H1 (cell line): ENCODE results near the gene ADCY9. TPM values are rescaled to one million over a fixed set of nuclear protein-coding genes. Genes with fewer than 3 reads are reported as not detected.

Experiments
- CTCF ChIA-PET: fragments of 300-600 bp; sonication (Branson Sonifier 250); formaldehyde crosslinking; loops from one replicate; lab custom pipeline; 2021; ENCODE audit not compliant: partially characterized antibody; lab: Charles Lee
- POLR2A ChIA-PET: fragments of 300-600 bp; sonication (Branson Sonifier 250); formaldehyde crosslinking; loops from one replicate; lab custom pipeline; 2021; ENCODE audit warnings: inconsistent platforms; ENCODE audit not compliant: partially characterized antibody; lab: Charles Lee
- DNase-seq, 2 experiments: peaks; one replicate each; pipeline versions ENCODE4 v3.0.0 to v3.0.0-alpha.2; 2010 to 2022; ENCODE audit warnings: low spot score in 2 of 2, low read depth in 1 of 2, mixed read lengths in 1 of 2
- FAIRE-seq: peaks from 2 replicates; lab custom pipeline; 2011; peaks lifted over from hg19 to GRCh38; lab: Jason Lieb, UNC
- H2AFZ ChIP-seq: 2 replicates; pipeline ENCODE4 v1.8.1; 2012; ENCODE audit warnings: low read length, inconsistent platforms
- H2AK5ac ChIP-seq: 2 replicates; pipeline ENCODE4 v1.6.1; 2013; ENCODE audit warnings: low read depth, low read length
- H2BK120ac ChIP-seq: replicated peaks from 2 replicates; pipeline ENCODE3; 2013; ENCODE audit warnings: low read depth, low read length, inconsistent platforms
- H2BK12ac ChIP-seq: 2 replicates; pipeline ENCODE4 v1.6.1; 2013; ENCODE audit warnings: low read depth, low read length
- H2BK15ac ChIP-seq: 2 replicates; pipeline ENCODE4 v1.6.1; 2013; ENCODE audit warnings: low read length
- H2BK20ac ChIP-seq: 2 replicates; pipeline ENCODE4 v1.6.1; 2013; ENCODE audit warnings: low read length
- H2BK5ac ChIP-seq: 2 replicates; pipeline ENCODE4 v1.6.1; 2013; ENCODE audit warnings: low read depth, low read length
- H3K14ac ChIP-seq: 2 replicates; pipeline ENCODE4 v1.6.1; 2013; ENCODE audit warnings: inconsistent platforms; ENCODE audit not compliant: insufficient read length
- H3K18ac ChIP-seq: 2 replicates; pipeline ENCODE4 v1.6.1; 2013; ENCODE audit warnings: low read length; ENCODE audit errors: extremely low read depth
- H3K23ac ChIP-seq: 2 replicates; pipeline ENCODE4 v1.6.1; 2013; ENCODE audit warnings: inconsistent platforms; ENCODE audit not compliant: insufficient read length
- H3K23me2 ChIP-seq: 2 replicates; pipeline ENCODE4 v1.6.1; 2013; ENCODE audit warnings: low read depth, low read length
- H3K27ac ChIP-seq: 2 replicates; pipeline ENCODE4 v1.6.1; 2011; ENCODE audit warnings: low read depth, low read length, inconsistent platforms
- H3K27me3 ChIP-seq, 4 experiments: replicated peaks in 1 of 4; 1 replicate in 1 of 4; 2 replicates in 3 of 4; pipeline versions ENCODE4 v1.6.1 to v1.8.1; 2011 to 2013; ENCODE audit warnings: low read length in 3 of 4, mild to moderate bottlenecking in 3 of 4, inconsistent platforms in 2 of 4, mixed read lengths in 2 of 4, moderate library complexity in 1 of 4; ENCODE audit not compliant: control insufficient read depth in 3 of 4, insufficient read depth in 3 of 4; ENCODE audit errors: extremely low read depth in 1 of 4
- H3K36me3 ChIP-seq, 4 experiments: 2 replicates each; pipeline versions ENCODE4 v1.6.1 to v1.8.1; 2011 to 2013; ENCODE audit warnings: mild to moderate bottlenecking in 4 of 4, low read length in 3 of 4, moderate library complexity in 2 of 4, control low read depth in 1 of 4, inconsistent platforms in 1 of 4; ENCODE audit not compliant: insufficient read depth in 4 of 4, control insufficient read depth in 2 of 4
- H3K4ac ChIP-seq: replicated peaks from 2 replicates; pipeline ENCODE3; 2013; ENCODE audit warnings: low read length, low read depth, mixed read lengths, inconsistent platforms; ENCODE audit not compliant: insufficient read length
- H3K4me1 ChIP-seq, 4 experiments: replicated peaks in 1 of 4; 1 replicate in 1 of 4; 2 replicates in 3 of 4; pipeline versions ENCODE4 v1.6.1 to v1.8.1; 2011 to 2013; ENCODE audit warnings: low read length in 3 of 4, inconsistent platforms in 2 of 4, mixed read lengths in 1 of 4; ENCODE audit not compliant: insufficient read depth in 4 of 4, control insufficient read depth in 3 of 4
- H3K4me2 ChIP-seq, 2 experiments: 2 replicates each; pipeline versions ENCODE4 v1.6.1 to v1.8.1; 2011 to 2013; ENCODE audit warnings: low read depth in 2 of 2, low read length in 2 of 2, control low read depth in 1 of 2, inconsistent platforms in 1 of 2, mild to moderate bottlenecking in 1 of 2; ENCODE audit not compliant: insufficient read depth in 1 of 2
- H3K4me3 ChIP-seq, 4 experiments: fragments of 200-600, 300-600 bp in 1 of 4; sonication (generic), shearing (Covaris generic), sonication (Bioruptor Twin) in 1 of 4; 2 replicates each; pipeline versions ENCODE4 v1.5.1 to v1.8.1; 2011 to 2016; ENCODE audit warnings: low read length in 4 of 4, low read depth in 3 of 4, control low read depth in 2 of 4, inconsistent platforms in 2 of 4, mild to moderate bottlenecking in 2 of 4, mixed read lengths in 1 of 4, moderate library complexity in 1 of 4; ENCODE audit not compliant: insufficient read depth in 2 of 4; ENCODE audit errors: extremely low read depth in 1 of 4
- H3K56ac ChIP-seq: replicated peaks from 2 replicates; pipeline ENCODE3; 2013; ENCODE audit warnings: low read depth, mild to moderate bottlenecking, mixed read lengths, low read length, inconsistent platforms; ENCODE audit not compliant: insufficient read length
- H3K79me1 ChIP-seq: 2 replicates; pipeline ENCODE4 v1.6.1; 2013; ENCODE audit warnings: low read depth, low read length, control low read depth
- H3K79me2 ChIP-seq, 2 experiments: 2 replicates each; pipeline versions ENCODE4 v1.6.1 to v1.8.1; 2012 to 2013; ENCODE audit warnings: low read length in 2 of 2, mild to moderate bottlenecking in 2 of 2, inconsistent platforms in 1 of 2; ENCODE audit not compliant: insufficient read depth in 2 of 2, control insufficient read depth in 1 of 2
- H3K9ac ChIP-seq, 4 experiments: replicated peaks in 1 of 4; 1 replicate in 1 of 4; 2 replicates in 3 of 4; pipeline versions ENCODE4 v1.6.1 to v1.8.1; 2011 to 2013; ENCODE audit warnings: low read depth in 3 of 4, low read length in 3 of 4, control low read depth in 2 of 4, mild to moderate bottlenecking in 2 of 4, moderate library complexity in 2 of 4, inconsistent platforms in 1 of 4; ENCODE audit errors: extremely low read depth in 1 of 4
- H3K9me3 ChIP-seq, 2 experiments: 2 replicates each; pipeline versions ENCODE4 v1.6.1 to v1.8.1; 2012 to 2013; ENCODE audit warnings: mild to moderate bottlenecking in 2 of 2, moderate library complexity in 2 of 2, control low read depth in 1 of 2, inconsistent platforms in 1 of 2, low read depth in 1 of 2, low read length in 1 of 2, mixed read lengths in 1 of 2; ENCODE audit not compliant: insufficient read depth in 2 of 2
- H4K20me1 ChIP-seq, 2 experiments: replicated peaks in 1 of 2; 2 replicates each; pipeline versions ENCODE3 to v1.8.1; 2011 to 2013; ENCODE audit warnings: inconsistent platforms in 2 of 2, low read length in 2 of 2, mild to moderate bottlenecking in 1 of 2; ENCODE audit not compliant: insufficient read depth in 2 of 2, control insufficient read depth in 1 of 2
- H4K5ac ChIP-seq: 2 replicates; pipeline ENCODE4 v1.6.1; 2013; ENCODE audit warnings: low read length, low read depth, mixed read lengths, inconsistent platforms; ENCODE audit not compliant: insufficient read length
- H4K8ac ChIP-seq: 2 replicates; pipeline ENCODE4 v1.8.0; 2013; ENCODE audit warnings: mild to moderate bottlenecking, moderate library complexity, low read length, inconsistent platforms; ENCODE audit not compliant: insufficient read depth; ENCODE audit errors: extremely low read depth
- H4K91ac ChIP-seq: replicated peaks from 2 replicates; pipeline ENCODE3; 2013; ENCODE audit warnings: low read length, mixed read lengths, inconsistent platforms; ENCODE audit not compliant: insufficient read length
- BCL11A ChIP-seq, 2 experiments: IDR thresholded peaks; one replicate each; pipeline ENCODE4 v1.6.1; 2011; ENCODE audit warnings: low read depth in 2 of 2, low read length in 2 of 2, mild to moderate bottlenecking in 2 of 2
- CBX8 ChIP-seq: fragments of 300-800, 300-1000 bp; sonication (generic); IDR thresholded peaks from 2 replicates; pipeline ENCODE4 v1.7.1; 2016; ENCODE audit warnings: low read depth, low read length, borderline replicate concordance
- EGR1 ChIP-seq: IDR thresholded peaks from 2 replicates; pipeline ENCODE4 v1.6.1; 2011; ENCODE audit warnings: low read depth, low read length, borderline replicate concordance
- EZH2 ChIP-seq: fragments of 200-600 bp; sonication (generic); IDR thresholded peaks from 2 replicates; pipeline ENCODE4 v1.7.1; 2012; ENCODE audit warnings: low read depth, mild to moderate bottlenecking, moderate library complexity, low read length, inconsistent platforms; ENCODE audit not compliant: severe bottlenecking
- KDM1A ChIP-seq: fragments of 200-600, 300-600 bp; sonication (generic); IDR thresholded peaks from 2 replicates; pipeline ENCODE4 v1.7.1; 2016; ENCODE audit warnings: mild to moderate bottlenecking, low read length, borderline replicate concordance
- POLR2A ChIP-seq, 2 experiments: IDR thresholded peaks; 1 replicate in 1 of 2; 2 replicates in 1 of 2; pipeline ENCODE4 v1.6.1; 2011; ENCODE audit warnings: low read depth in 2 of 2, low read length in 2 of 2, mild to moderate bottlenecking in 2 of 2; ENCODE audit errors: control extremely low read depth in 1 of 2
- SP4 ChIP-seq: IDR thresholded peaks from 2 replicates; pipeline ENCODE4 v1.6.1; 2012; ENCODE audit warnings: low read length, inconsistent platforms
- TBP ChIP-seq: IDR thresholded peaks from 2 replicates; pipeline ENCODE4 v1.6.1; 2011; ENCODE audit warnings: low read depth, low read length, improper control_type of control experiment
- WGBS, 2 experiments: shearing (Covaris generic) in 1 of 2; methylation state at CpG; one replicate each; pipeline versions ENCODE4 v1.1.6 to v1.1.7; 2013 to 2015; ENCODE audit warnings: low lambda C conversion rate in 2 of 2, mixed read lengths in 2 of 2, inconsistent platforms in 1 of 2, low coverage in 1 of 2, missing lambda C conversion rate in 1 of 2; ENCODE audit not compliant: insufficient replicate concordance in 2 of 2, insufficient coverage in 1 of 2, insufficient read length in 1 of 2; ENCODE audit errors: extremely low coverage in 1 of 2, missing lambda C conversion rate in 1 of 2; 5-methylcytosine and 5-hydroxymethylcytosine counted together
- polyA plus RNA-seq, 7 experiments: library from polyadenylated mRNA; depleted of rRNA in 3 of 7; stranded (reverse) in 5 of 7; unstranded in 2 of 7; fragments of >200 nt in 5 of 7; fragments of 200-250 nt in 2 of 7; gene quantifications; 1 replicate in 5 of 7; 2 replicates in 1 of 7; 4 replicates in 1 of 7; pipeline versions ENCODE4 v1.2.1 to v1.2.3, GENCODE V29; 2011 to 2013; ENCODE audit warnings: missing spikeins in 2 of 7, mixed read lengths in 2 of 7
- total RNA-seq: library from RNA; stranded (reverse); fragmentation: NEBNext Ultra II Directional; extraction: Animal tissue kit (Norgen Biotek cat#: 25700); gene quantifications from 2 replicates; pipeline ENCODE4 v1.2.1, GENCODE V29; 2021
- TF ChIP-seq, protein P1 (sequence below): IDR thresholded peaks from 2 replicates; pipeline ENCODE4 v1.6.1; 2012; ENCODE audit warnings: inconsistent platforms
- TF ChIP-seq, protein P2 (sequence below): IDR thresholded peaks from 2 replicates; pipeline ENCODE4 v1.6.1; 2011; ENCODE audit warnings: low read depth, mild to moderate bottlenecking, low read length; ENCODE audit not compliant: insufficient read depth
- TF ChIP-seq, protein P3 (sequence below): IDR thresholded peaks from 2 replicates; pipeline ENCODE4 v1.6.1; 2011; ENCODE audit warnings: low read length, improper control_type of control experiment

ADCY9 gene
- total and polyA plus RNA-seq, 2 of the 8 experiments (the other 6 are each of a cell fraction or from before 2014, with no cell fraction given) = 5.4 to 13.1 TPM

DNA sequence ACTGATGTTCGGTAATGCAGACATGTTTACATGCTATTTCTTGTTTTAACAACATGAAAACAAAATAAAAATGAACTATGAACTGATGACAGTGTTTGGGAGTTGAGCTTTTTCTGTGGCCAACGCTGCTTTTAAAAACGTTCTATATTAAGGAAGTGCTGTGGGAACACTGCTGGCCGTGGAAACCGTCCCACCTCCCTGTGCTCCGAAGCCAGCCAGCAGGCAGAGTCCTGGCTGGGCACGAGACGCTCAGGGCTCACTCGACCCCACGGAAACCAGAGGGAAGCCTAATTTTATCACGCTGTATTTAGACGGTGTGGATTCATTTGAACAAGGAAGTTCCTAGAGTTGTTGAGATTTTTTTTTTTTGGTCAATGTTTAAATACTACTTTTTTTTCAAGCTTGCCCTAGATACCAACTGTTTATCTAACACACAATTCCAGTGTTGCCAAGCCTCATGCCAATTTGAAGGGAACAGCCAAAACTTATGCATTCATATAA lies 25.8 kb downstream of the ADCY9 start:
- H3K9ac ChIP-seq = no peak overlapping the region
- ChIA-PET CTCF (interaction anchor here (0.7 to 1.4 kb wide), 4 partner anchors 9 to 231 kb away, joined by 3 to 4 read pairs (median 3); no protein-coding TSS in a partner anchor), POLR2A (no interaction called here)
- no peak overlapping the region; the same call in 1 of the 2 replicates for H3K18ac ChIP-seq
- no peak overlapping the region for H3K23ac ChIP-seq
- H3K4me1 ChIP-seq = peaks cover 0 to 6% (median 5%) of the 10 kb centered on the region in 4 experiments; a peak in 5 of 7 replicates
- H2BK15ac ChIP-seq = no peak overlapping the region
- no peaks in the 10 kb centered on the region for H3K79me1 ChIP-seq
- H4K8ac ChIP-seq = no peak overlapping the region
- H4K91ac ChIP-seq = no peak overlapping the region
- no peaks in the 10 kb centered on the region for H3K36me3 ChIP-seq
- H3K4me3 ChIP-seq = no peak overlapping the region
- H3K14ac ChIP-seq = no peak overlapping the region
- H2BK12ac ChIP-seq = no peak overlapping the region
- H2BK20ac ChIP-seq = no peak overlapping the region
- DNase-seq (no peak), FAIRE-seq (no peak)
- no peak overlapping the region for H3K4me2 ChIP-seq
- peaks cover 0 to 2% of the 10 kb centered on the region in 2 experiments for H4K20me1 ChIP-seq
- no peak overlapping the region for H2AFZ ChIP-seq
- no peak overlapping the region for H2AK5ac ChIP-seq
- no peaks in the 10 kb centered on the region for H3K27me3 ChIP-seq
- no peak overlapping the region for H3K56ac ChIP-seq
- no peak overlapping the region for H2BK5ac ChIP-seq
- TF ChIP-seq, protein P1, sequence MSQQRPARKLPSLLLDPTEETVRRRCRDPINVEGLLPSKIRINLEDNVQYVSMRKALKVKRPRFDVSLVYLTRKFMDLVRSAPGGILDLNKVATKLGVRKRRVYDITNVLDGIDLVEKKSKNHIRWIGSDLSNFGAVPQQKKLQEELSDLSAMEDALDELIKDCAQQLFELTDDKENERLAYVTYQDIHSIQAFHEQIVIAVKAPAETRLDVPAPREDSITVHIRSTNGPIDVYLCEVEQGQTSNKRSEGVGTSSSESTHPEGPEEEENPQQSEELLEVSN = no peak
- TF ChIP-seq BCL11A (IDR thresholded peaks at IDR 0.05; ENCODE audit: low read depth in 2 of 2, low read length in 2 of 2) (no peak), SP4 (no peak), POLR2A (IDR thresholded peaks at IDR 0.05; ENCODE audit: control extremely low read depth in 1 of 2, low read depth in 2 of 2, low read length in 2 of 2) (no peak), EZH2 (no peak), TBP (no peak), CBX8 (no peak), EGR1 (no peak), KDM1A (no peak)
- TF ChIP-seq, protein P2, sequence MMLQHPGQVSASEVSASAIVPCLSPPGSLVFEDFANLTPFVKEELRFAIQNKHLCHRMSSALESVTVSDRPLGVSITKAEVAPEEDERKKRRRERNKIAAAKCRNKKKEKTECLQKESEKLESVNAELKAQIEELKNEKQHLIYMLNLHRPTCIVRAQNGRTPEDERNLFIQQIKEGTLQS = no peak
- TF ChIP-seq, protein P3, sequence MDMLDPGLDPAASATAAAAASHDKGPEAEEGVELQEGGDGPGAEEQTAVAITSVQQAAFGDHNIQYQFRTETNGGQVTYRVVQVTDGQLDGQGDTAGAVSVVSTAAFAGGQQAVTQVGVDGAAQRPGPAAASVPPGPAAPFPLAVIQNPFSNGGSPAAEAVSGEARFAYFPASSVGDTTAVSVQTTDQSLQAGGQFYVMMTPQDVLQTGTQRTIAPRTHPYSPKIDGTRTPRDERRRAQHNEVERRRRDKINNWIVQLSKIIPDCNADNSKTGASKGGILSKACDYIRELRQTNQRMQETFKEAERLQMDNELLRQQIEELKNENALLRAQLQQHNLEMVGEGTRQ = no peak
- no peak overlapping the region for H4K5ac ChIP-seq
- H2BK120ac ChIP-seq = no peak overlapping the region
- H3K23me2 ChIP-seq = no peaks in the 10 kb centered on the region
- H3K4ac ChIP-seq = no peak overlapping the region
- no peaks in the 10 kb centered on the region; a peak in 1 of 4 replicates for H3K79me2 ChIP-seq
- no peaks in the 10 kb centered on the region for H3K9me3 ChIP-seq
- H3K27ac ChIP-seq = no peak overlapping the region
- WGBS, 2 experiments = 81% methylated on average over 12 of the region's 12 CpGs; no CpG with 5 or more reads in 1 of the 2 experiments
